Measurements from ENCODE around the gene NR2C2. TPM values are rescaled to one million over a fixed set of nuclear protein-coding genes. Genes with fewer than 3 reads are reported as not detected.

Gene NR2C2
- total RNA-seq, 2 donors from 2014 or later = 54.4 to 60.8 TPM

DNA sequence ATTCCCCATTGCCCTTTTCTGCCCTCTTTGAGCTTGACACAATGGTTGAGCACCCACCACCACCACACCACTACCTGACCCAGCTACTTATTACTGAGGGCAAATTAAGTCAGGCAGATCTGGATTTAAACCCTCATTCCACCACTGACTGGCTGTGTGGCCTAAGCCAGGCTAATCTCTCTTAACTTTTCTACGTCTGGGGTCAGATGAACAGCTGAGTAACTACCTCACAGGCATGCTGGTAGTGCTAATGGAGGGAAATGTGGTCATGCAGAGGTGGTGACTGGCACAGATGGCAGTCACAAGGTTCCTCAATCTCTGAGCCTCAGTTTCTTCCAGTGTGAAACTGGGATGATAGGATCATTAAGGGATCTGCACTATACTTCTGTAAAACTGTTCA is 122.1 kb downstream of the NR2C2 start:
- Mint-ChIP-seq H3K27me3 (ENCODE audit: insufficient read depth) (no peaks in the 10 kb centered on the region), H3K4me3 (no peak overlapping the region), H3K36me3 (ENCODE audit: low read depth) (peaks cover 17% of the 10 kb centered on the region), H3K9me3 (no peaks in the 10 kb centered on the region), H3K4me1 (peaks cover 16% of the 10 kb centered on the region), H3K27ac (no peak overlapping the region)
- 92% methylated on average over 1 of the region's 1 CpG; no CpG with 5 or more reads in 1 of the 2 experiments for WGBS, 2 experiments (ENCODE audit: insufficient coverage in 1 of 2, insufficient read length in 1 of 2)
- Histone ChIP-seq H3K36me3 (ENCODE audit: control insufficient read depth, insufficient read depth, low read length) (peaks cover 10% of the 10 kb centered on the region), H3K9ac (ENCODE audit: extremely low read depth, low read length, poor library complexity, severe bottlenecking) (no peak overlapping the region), H3K4me1 (ENCODE audit: control insufficient read depth, insufficient read depth, low read length) (no peaks in the 10 kb centered on the region), H3K27ac (ENCODE audit: low read depth, low read length) (no peak overlapping the region), H3K4me3 (ENCODE audit: low read length) (no peak overlapping the region), H3K27me3 (ENCODE audit: control insufficient read depth, insufficient read depth, low read length, poor library complexity, severe bottlenecking) (no peaks in the 10 kb centered on the region), H3K9me3 (ENCODE audit: control insufficient read depth, low read length) (no peaks in the 10 kb centered on the region)
- DNase-seq = no peak
- TF ChIP-seq, protein P1, sequence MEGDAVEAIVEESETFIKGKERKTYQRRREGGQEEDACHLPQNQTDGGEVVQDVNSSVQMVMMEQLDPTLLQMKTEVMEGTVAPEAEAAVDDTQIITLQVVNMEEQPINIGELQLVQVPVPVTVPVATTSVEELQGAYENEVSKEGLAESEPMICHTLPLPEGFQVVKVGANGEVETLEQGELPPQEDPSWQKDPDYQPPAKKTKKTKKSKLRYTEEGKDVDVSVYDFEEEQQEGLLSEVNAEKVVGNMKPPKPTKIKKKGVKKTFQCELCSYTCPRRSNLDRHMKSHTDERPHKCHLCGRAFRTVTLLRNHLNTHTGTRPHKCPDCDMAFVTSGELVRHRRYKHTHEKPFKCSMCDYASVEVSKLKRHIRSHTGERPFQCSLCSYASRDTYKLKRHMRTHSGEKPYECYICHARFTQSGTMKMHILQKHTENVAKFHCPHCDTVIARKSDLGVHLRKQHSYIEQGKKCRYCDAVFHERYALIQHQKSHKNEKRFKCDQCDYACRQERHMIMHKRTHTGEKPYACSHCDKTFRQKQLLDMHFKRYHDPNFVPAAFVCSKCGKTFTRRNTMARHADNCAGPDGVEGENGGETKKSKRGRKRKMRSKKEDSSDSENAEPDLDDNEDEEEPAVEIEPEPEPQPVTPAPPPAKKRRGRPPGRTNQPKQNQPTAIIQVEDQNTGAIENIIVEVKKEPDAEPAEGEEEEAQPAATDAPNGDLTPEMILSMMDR (conservative IDR thresholded peaks at IDR 0.05) = no peak

DNA sequence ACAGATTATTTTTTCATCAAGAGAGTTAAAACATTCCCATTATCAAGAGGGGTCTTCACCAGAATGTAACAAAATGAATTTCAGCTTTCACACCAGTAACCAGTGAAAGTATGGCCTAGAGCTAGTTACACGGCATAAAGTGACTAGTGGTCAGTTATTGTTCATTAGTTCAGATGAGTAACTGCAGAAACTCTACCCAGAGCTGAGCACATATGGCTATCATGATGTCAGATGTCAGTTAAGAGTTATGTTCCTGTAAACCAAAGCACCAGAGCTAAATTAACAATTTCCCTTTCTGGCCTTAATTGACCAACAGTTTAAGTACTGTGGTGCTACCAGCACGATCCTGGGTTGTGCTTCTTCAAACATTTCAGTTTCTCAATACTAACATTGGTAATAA is 124.3 kb downstream of the NR2C2 start:
- Mint-ChIP-seq H3K9me3 (no peaks in the 10 kb centered on the region), H3K4me3 (no peak overlapping the region), H3K27me3 (ENCODE audit: insufficient read depth) (no peaks in the 10 kb centered on the region), H3K4me1 (peaks cover 12% of the 10 kb centered on the region), H3K27ac (no peak overlapping the region), H3K36me3 (ENCODE audit: low read depth) (peaks cover 29% of the 10 kb centered on the region)
- Histone ChIP-seq H3K27ac (ENCODE audit: low read depth, low read length) (no peak overlapping the region), H3K36me3 (ENCODE audit: control insufficient read depth, insufficient read depth, low read length) (peaks cover 25% of the 10 kb centered on the region), H3K4me1 (ENCODE audit: control insufficient read depth, insufficient read depth, low read length) (no peaks in the 10 kb centered on the region), H3K4me3 (ENCODE audit: low read length) (no peak overlapping the region), H3K9me3 (ENCODE audit: control insufficient read depth, low read length) (no peaks in the 10 kb centered on the region), H3K27me3 (ENCODE audit: control insufficient read depth, insufficient read depth, low read length, poor library complexity, severe bottlenecking) (no peaks in the 10 kb centered on the region), H3K9ac (ENCODE audit: extremely low read depth, low read length, poor library complexity, severe bottlenecking) (no peak overlapping the region)
- TF ChIP-seq, protein P1 (conservative IDR thresholded peaks at IDR 0.05) = no peak
- no peak for DNase-seq
- WGBS, 2 experiments (ENCODE audit: insufficient coverage in 1 of 2, insufficient read length in 1 of 2) = 96 to 100% methylated on average over 1 to 2 of the region's 2 CpGs

DNA sequence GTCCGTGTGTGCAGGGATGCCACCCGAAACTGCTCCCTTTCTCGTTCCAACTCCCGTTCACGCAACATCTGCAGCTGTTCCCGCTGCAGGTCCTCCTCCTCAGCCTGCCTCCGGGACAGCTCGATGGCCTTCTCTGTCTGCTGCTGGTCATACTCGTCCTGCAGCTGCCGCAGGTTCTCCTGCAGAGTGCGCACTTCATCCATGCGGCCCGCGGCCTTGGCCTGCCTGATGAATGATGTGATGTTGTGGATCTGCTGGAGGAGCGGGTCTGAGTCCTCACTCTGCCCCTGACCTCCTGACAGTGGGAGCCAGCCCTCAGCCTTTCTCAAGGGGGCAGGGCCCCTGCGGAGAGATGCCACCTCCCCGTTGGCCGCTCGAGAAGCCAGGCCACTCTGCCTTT is 127.1 kb downstream of the NR2C2 start:
- H3K9me3 ChIP-seq (ENCODE audit: control insufficient read depth, low read length) = no peaks in the 10 kb centered on the region
- Mint-ChIP-seq H3K27me3 (ENCODE audit: insufficient read depth) (no peaks in the 10 kb centered on the region), H3K36me3 (ENCODE audit: low read depth) (peaks cover 46% of the 10 kb centered on the region), H3K9me3 (no peaks in the 10 kb centered on the region), H3K4me3 (no peak overlapping the region), H3K27ac (no peak overlapping the region), H3K4me1 (no peaks in the 10 kb centered on the region)
- no peak for DNase-seq
- no peak overlapping the region for H3K4me3 ChIP-seq (ENCODE audit: low read length)
- no peaks in the 10 kb centered on the region for H3K4me1 ChIP-seq (ENCODE audit: control insufficient read depth, insufficient read depth, low read length)
- H3K27me3 ChIP-seq (ENCODE audit: control insufficient read depth, insufficient read depth, low read length, poor library complexity, severe bottlenecking) = no peaks in the 10 kb centered on the region
- 94 to 98% methylated on average over 8 to 19 of the region's 19 CpGs for WGBS, 2 experiments (ENCODE audit: insufficient coverage in 1 of 2, insufficient read length in 1 of 2)
- no peak overlapping the region for H3K9ac ChIP-seq (ENCODE audit: extremely low read depth, low read length, poor library complexity, severe bottlenecking)
- H3K36me3 ChIP-seq (ENCODE audit: control insufficient read depth, insufficient read depth, low read length) = peaks cover 49% of the 10 kb centered on the region
- H3K27ac ChIP-seq (ENCODE audit: low read depth, low read length) = no peak overlapping the region
- TF ChIP-seq, protein P1 (conservative IDR thresholded peaks at IDR 0.05) = no peak

Data from endodermal cell (in vitro differentiated cells).